Measurements from ENCODE around the gene TBCA.
"Not testable (repeated sequence)": the region's sequence is repeated elsewhere in the genome, so short reads cannot be mapped to it uniquely, and the experiment has no call there.

The TBCA gene

DNA sequence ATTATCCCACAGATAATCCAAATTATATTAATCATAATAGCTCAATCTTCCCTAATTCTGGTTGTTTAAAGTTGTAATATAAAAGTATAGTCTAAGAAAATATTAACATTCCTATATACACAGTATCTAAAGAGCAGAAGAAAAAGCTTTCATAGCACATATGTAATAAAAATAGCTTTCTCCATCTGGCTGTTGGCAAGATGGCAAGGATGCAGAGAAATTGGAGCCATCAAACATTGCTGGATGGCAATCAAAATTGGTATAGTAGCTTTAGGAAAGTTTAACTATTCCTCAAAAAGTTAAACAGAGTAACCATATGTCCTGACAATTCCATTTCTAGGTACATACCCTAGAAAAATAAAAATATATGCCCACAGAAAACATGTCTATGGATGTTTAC is 66.8 kb downstream of the TBCA start:
- no peak for DNase-seq (ENCODE audit: low spot score)

- DNase-seq (ENCODE audit: low spot score): no peak
Measured at GRCh38 chr5:77707791-77708190, 68.3 kb downstream of the TBCA start.

DNA sequence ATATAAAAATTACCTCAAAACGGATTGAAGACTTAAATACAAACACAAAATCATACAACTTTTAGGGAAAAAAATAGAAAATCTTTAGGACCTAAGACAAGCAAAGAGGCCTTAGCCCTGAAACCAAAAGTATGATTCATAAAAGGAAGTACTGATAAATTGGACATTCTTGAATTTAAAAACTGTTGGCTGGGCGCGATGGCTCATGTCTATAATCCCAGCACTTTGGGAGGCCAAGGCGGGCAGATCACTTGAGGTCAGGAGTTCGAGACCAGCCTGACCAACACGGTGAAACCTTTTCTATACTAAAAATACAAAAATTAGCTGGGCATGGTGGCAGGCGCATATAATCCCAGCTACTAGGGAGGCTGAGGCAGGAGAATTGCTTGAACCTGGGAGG is 76.6 kb downstream of the TBCA start:
- not testable (repeated sequence) for DNase-seq (ENCODE audit: low spot score)

DNA sequence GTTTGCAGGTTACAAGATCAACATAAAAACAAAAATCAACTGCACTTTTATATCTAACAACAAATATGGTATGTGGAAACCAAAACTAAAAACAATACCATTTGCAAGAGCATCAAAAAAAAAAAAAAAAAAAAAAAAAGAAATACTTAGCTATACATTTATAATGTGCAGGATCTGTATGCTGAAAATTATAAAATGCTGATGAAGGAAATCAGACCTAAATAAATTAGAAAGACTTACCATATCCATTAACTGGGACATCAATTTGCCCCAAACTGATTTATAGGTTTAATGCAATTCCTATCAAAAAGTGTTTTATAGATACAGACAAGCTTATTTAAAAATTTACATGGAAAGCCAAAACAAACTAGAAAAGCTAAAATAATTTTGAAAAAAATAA is 77.2 kb downstream of the TBCA start:
- DNase-seq (ENCODE audit: low spot score): no peak

DNA sequence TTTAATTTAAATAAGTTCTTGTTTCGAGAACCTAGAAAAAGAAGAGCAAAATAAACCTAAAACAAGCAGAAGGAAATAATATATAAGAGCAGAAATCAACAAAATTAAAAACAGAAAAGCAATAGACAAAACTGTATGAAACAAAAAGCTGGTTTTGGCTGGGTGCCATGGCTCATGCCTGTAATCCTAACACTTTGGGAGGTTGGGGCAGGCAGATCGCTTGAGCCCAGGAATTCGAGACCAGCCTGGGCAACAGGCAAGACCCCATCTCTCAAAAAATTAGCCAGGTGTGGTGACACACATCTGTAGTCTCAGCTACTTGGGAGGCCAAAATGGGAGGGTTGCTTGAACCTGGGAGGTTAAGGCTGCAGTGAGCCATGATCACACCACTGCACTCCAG is 78.4 kb downstream of the TBCA start:
- no peak for DNase-seq (ENCODE audit: low spot score)

GRCh38 chr5:77696120-77696519 is 80.0 kb downstream of the TBCA start:
- no peak for DNase-seq (ENCODE audit: low spot score)

GRCh38 chr5:77693913-77694312 is 82.2 kb downstream of the TBCA start:
- no peak for DNase-seq (ENCODE audit: low spot score)

GRCh38 chr5:77683171-77683732 is 92.9 kb downstream of the TBCA start:
- DNase-seq (ENCODE audit: low spot score): no peak

GRCh38 chr5:77670526-77670925 is 105.6 kb downstream of the TBCA start:
- DNase-seq (ENCODE audit: low spot score): no peak

DNA sequence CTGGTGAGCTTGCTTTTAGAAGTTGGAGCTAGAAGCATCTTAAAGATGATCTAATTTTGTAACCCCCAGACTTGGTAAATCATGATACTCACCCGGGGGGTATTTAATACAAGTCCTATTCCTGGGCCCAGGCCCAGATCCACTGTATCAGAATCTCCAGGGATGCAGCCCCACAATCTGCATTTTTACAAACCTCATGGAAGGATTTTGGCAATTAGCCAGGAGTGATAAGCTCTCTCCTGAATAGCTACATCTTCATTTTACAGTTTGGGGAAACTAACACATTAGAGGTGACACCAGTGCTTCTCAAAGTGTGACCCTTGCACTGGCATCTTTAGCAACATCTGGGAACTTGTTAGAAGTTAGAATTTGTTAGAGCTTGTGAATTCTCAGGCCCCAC is 106.5 kb downstream of the TBCA start:
- no peak for DNase-seq (ENCODE audit: low spot score)

DNA sequence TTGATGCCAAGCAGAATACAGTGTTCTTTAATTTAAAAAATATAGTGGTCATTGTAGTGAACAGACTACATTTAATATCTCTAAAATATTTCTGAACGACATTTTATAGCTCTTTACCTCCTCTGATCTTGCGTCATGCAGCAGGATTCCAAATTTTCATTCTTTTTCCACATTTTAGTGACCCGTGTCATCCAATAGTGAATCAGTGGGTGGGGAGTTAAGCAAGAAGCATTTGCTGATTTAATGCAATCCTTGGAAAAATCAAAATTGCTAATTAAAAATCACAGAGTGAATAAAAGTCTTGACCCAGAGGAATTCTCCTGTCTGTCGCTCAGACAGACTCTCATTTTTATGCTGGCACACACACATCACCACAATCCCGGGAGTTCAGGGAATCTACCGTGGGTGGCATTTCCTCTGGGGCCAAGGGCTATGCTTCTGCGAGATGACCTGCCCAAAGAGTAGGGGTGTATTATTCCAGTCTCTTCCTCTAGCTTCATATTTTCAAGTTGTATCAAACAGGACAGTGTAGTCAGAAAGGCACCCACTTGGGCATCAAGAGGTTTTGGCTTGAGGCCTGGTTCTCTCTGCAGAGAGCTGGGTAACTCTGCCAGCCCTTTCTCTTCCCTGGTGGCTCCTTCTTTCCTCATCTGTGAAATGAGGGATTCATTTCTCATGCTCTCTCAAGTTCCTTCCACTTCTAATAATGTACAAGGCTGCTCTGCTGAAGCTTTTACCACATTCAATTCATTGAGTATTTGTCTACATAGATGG is 112.9 kb downstream of the TBCA start:
- DNase-seq (ENCODE audit: low spot score): no peak

DNA sequence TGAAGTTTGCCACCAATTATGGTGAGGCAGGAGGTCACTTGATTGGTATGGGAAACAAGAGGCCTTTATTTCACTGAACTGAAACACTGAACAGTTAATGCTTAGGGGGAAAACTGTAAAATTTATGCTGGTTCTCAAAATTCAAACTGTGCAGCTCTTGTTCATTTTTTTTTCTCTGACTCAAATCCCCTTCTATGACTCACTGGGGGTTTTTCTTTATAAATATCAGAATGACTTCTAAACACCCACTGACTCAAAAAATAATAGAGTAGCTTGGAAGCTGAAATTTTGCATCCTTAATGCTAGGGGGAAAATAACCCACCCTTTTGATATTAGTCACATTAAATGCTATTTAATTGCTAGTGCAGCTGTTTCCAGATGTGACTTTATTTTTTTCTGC is 113.5 kb downstream of the TBCA start:
- DNase-seq (ENCODE audit: low spot score): no peak

- no peak for DNase-seq (ENCODE audit: low spot score)
Measured at GRCh38 chr5:77658662-77659061, 117.5 kb downstream of the TBCA start.

DNA sequence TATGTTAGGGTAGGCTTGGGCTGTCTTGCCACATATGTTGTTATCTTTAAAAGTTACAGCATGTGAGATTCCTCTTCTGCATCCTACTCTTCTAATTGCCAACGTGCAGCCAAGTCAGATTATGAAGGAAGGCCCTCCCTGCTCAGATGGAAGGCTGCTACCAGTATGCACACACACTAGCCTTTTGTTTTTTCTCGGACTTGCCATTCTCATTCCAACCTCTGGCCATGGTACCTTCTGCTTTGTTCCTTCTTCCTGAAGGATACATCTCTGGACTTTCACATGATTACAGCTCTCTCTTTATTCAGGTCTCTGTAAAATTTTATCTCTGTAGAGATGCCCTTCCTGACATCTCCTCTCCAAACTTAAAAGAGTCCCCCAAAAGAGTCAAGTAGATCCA is 124.8 kb downstream of the TBCA start:
- DNase-seq (ENCODE audit: low spot score): no peak

DNA sequence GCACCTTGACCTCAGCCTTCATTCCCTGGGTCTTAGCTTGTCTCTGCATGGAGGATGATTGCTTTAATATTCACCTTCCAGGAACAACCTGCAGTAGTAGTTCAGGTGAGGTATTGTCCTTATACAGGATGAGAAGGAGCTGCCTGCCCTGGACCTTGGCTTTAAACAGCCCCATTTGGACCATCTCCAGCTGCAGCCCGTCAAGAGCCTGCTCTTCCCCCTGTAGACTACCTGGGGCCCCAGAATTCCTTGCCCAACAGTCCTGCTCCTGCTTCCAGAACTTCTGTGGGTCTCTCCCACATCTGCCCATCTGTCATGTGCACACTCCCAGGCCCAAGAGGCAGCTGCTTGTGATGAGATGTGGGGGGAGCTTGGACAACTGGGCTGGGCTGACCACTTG is 125.5 kb downstream of the TBCA start:
- DNase-seq (ENCODE audit: low spot score): no peak

DNA sequence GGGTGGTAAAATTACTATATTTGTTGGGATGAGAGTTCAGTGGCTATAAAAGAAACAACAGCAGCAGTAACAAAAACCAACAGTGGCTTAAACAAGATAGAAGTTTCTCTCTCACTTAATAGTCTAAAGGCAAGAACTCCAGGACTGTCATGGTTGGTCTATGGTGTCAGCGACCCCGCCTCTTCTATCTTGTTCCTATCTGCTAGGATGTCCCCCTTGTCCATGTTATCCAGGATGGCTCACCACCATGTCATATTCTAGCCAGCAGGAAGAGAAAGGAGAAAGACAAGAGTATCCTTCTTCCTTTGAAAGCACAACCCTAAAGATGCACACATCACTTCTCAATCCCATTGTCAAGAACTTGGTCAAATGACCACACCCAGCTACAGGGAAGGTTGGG is 126.4 kb downstream of the TBCA start:
- no peak for DNase-seq (ENCODE audit: low spot score)

GRCh38 chr5:77645995-77646639 is 130.0 kb downstream of the TBCA start:
- DNase-seq (ENCODE audit: low spot score): no peak

GRCh38 chr5:77645158-77645994 is 130.8 kb downstream of the TBCA start:
- peak; percentile 92 for DNase-seq (ENCODE audit: low spot score)

- DNase-seq (ENCODE audit: low spot score): no peak
Measured at GRCh38 chr5:77644371-77645157, 131.6 kb downstream of the TBCA start.

- no peak for DNase-seq (ENCODE audit: low spot score)
Measured at GRCh38 chr5:77643654-77644370, 132.3 kb downstream of the TBCA start.
